ENCODE results near the gene ACTL9.
A peak's percentile ranks its signal among the peaks of the same experiment; 100 is the strongest.

Gene ACTL9

DNA sequence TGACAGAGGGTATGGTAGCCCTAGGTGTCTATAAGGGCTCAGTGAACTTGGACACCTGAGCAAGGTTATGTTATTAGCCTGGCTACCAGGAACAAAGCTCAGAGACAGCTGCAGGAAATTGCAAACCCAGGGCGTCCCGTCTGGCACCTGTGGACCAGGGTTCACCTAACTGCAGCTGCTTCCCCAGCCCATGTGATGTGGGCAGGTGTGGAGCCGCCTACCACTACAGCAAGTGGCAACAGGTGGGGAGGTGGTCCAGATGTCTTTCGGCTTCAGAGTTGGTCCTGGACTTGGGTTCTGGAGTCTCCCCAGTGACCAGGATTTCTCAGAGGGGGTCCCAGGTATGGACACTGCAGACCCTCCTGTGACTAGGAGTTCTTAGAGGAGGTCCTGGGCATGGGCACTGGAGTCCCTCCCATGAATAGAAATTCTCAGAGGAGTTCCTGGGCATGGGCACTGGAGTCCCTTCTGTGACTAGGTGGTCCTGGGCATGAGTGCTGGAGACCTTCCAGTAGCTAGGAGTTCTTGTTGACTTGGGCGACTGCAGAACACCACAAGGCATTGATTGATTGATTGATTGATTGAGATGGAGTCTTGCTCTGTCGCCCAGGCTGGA lies 25.2 kb downstream of the ACTL9 start:
- H3K9me2 ChIP-seq (replicated peaks; ENCODE audit: insufficient read depth, low read length): no peaks in the 10 kb centered on the region
- peak; percentile 48 for DNase-seq
- no peaks in the 10 kb centered on the region for H3K4me1 ChIP-seq (ENCODE audit: low read length)
- TF ChIP-seq, protein P1, sequence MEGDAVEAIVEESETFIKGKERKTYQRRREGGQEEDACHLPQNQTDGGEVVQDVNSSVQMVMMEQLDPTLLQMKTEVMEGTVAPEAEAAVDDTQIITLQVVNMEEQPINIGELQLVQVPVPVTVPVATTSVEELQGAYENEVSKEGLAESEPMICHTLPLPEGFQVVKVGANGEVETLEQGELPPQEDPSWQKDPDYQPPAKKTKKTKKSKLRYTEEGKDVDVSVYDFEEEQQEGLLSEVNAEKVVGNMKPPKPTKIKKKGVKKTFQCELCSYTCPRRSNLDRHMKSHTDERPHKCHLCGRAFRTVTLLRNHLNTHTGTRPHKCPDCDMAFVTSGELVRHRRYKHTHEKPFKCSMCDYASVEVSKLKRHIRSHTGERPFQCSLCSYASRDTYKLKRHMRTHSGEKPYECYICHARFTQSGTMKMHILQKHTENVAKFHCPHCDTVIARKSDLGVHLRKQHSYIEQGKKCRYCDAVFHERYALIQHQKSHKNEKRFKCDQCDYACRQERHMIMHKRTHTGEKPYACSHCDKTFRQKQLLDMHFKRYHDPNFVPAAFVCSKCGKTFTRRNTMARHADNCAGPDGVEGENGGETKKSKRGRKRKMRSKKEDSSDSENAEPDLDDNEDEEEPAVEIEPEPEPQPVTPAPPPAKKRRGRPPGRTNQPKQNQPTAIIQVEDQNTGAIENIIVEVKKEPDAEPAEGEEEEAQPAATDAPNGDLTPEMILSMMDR (IDR thresholded peaks at IDR 0.05; ENCODE audit: low read length): no peak
- no peak for TF ChIP-seq EZH2 (optimal IDR thresholded peaks at IDR 0.05; ENCODE audit: low read depth, low read length)
- TF ChIP-seq EZH2phosphoT487 (IDR thresholded peaks at IDR 0.05; ENCODE audit: low read length): no peak
- no peak overlapping the region for H3K4me2 ChIP-seq (ENCODE audit: low read depth, low read length)
- H3K9me3 ChIP-seq (replicated peaks; ENCODE audit: insufficient read depth, low read length): no peaks in the 10 kb centered on the region
- H2AFZ ChIP-seq (ENCODE audit: low read length): no peak overlapping the region
- H3K36me3 ChIP-seq (replicated peaks; ENCODE audit: insufficient read depth, low read length): no peaks in the 10 kb centered on the region
- no peaks in the 10 kb centered on the region for H3K79me2 ChIP-seq (ENCODE audit: low read length)
- H3F3A ChIP-seq (ENCODE audit: insufficient read depth, low read length): no peaks in the 10 kb centered on the region
- H3K4me3 ChIP-seq (ENCODE audit: low read length): no peak overlapping the region
- peaks cover 33% of the 10 kb centered on the region for H3K27me3 ChIP-seq (replicated peaks; ENCODE audit: insufficient read depth, low read length)
- no peaks in the 10 kb centered on the region for H4K20me1 ChIP-seq (ENCODE audit: insufficient read depth, low read length)
- H3K27ac ChIP-seq (ENCODE audit: low read length): no peak overlapping the region; the same call in 1 of the 2 replicates
- no peak overlapping the region for H3K9ac ChIP-seq (ENCODE audit: low read length)

DNA sequence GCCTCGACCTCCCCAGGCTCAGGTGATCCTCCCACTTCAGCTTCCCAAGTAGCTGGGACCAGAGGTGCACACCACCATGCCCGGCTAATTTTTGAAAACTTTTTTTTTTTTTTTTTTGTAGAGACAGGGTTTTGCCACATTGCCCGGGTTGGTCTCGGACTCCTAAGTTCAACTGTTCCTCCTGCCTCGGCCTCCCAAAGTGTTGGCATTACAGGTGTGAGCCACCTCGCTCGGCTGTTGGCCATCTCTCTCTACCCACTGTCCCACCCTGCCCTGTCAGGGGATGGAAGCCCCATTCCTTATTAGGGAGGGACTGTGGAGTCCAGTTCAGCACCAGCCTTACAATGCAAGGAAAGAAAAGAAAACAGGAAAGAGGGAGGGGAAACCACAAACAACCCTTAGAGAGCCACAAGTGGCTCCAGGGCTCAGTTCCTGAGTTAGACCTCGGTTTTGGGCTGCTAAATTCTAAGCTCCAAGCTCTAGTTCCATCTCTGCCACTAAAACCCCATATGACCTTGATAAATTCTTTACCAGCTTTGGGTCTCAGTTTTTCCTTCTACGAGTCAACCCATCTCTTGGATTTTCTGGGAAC lies 31.7 kb downstream of the ACTL9 start:
- DNase-seq: no peak
- Histone ChIP-seq H3K27ac (ENCODE audit: low read length) (no peak overlapping the region), H3K4me3 (ENCODE audit: low read length) (no peak overlapping the region)

DNA sequence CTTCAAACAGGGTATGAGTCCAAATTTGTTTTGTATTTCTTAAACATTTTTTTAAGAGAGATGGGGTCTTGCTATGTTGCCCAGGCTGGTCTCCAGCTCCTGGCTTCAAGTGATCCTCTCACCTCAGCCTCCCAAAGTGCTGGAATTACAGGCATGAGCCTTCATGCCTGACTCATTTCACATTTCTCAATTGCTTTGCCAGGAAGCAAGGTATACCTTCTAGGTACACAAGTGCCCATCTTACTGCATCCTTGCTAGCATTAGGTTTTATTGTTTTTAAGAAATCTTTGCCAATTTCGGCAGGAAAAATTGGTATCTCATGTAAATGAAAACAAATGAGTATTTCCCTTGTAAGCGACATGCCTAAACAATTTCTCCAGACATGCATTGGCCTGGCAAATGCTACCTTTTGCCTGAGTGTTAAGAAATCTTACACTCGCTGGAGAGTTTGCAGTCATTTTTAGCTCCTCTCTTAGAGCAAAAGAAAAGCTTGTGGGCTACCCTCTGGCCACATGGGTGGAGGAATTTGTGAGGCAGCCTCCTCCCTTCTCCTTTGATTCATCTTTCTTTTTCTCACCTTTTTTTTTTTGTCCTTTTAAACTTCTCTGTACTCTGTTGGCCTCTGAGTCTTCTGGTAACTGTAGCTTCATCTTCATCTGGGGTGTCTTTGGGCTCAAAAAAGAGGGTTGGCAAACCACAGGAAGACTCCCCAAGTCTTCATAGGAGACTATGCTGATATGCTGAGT lies 33.0 kb downstream of the ACTL9 start:
- Histone ChIP-seq H4K20me1 (ENCODE audit: insufficient read depth, low read length) (no peaks in the 10 kb centered on the region), H3F3A (ENCODE audit: insufficient read depth, low read length) (no peaks in the 10 kb centered on the region), H3K4me3 (ENCODE audit: low read length) (no peak overlapping the region), H2AFZ (ENCODE audit: low read length) (no peak overlapping the region), H3K4me2 (ENCODE audit: low read depth, low read length) (no peak overlapping the region), H3K4me1 (ENCODE audit: low read length) (no peaks in the 10 kb centered on the region), H3K36me3 (replicated peaks; ENCODE audit: insufficient read depth, low read length) (no peaks in the 10 kb centered on the region), H3K9ac (ENCODE audit: low read length) (no peak overlapping the region), H3K79me2 (ENCODE audit: low read length) (no peaks in the 10 kb centered on the region), H3K9me3 (replicated peaks; ENCODE audit: insufficient read depth, low read length) (no peaks in the 10 kb centered on the region), H3K27ac (ENCODE audit: low read length) (no peak overlapping the region), H3K27me3 (replicated peaks; ENCODE audit: insufficient read depth, low read length) (peaks cover 44% of the 10 kb centered on the region), H3K9me2 (replicated peaks; ENCODE audit: insufficient read depth, low read length) (no peaks in the 10 kb centered on the region)
- TF ChIP-seq EZH2phosphoT487 (IDR thresholded peaks at IDR 0.05; ENCODE audit: low read length) (no peak), EZH2 (optimal IDR thresholded peaks at IDR 0.05; ENCODE audit: low read depth, low read length) (no peak)
- TF ChIP-seq, protein P1 (IDR thresholded peaks at IDR 0.05; ENCODE audit: low read length): no peak
- peak; percentile 4 for DNase-seq

More for the DNA sequence above, 31.7 kb downstream of the ACTL9 start:
- no peak for TF ChIP-seq EZH2phosphoT487 (IDR thresholded peaks at IDR 0.05; ENCODE audit: low read length)
- TF ChIP-seq EZH2 (optimal IDR thresholded peaks at IDR 0.05; ENCODE audit: low read depth, low read length): no peak
- TF ChIP-seq, protein P1 (IDR thresholded peaks at IDR 0.05; ENCODE audit: low read length): no peak
- Histone ChIP-seq H4K20me1 (ENCODE audit: insufficient read depth, low read length) (no peaks in the 10 kb centered on the region), H3K36me3 (replicated peaks; ENCODE audit: insufficient read depth, low read length) (no peaks in the 10 kb centered on the region), H3K27me3 (replicated peaks; ENCODE audit: insufficient read depth, low read length) (peaks cover 40% of the 10 kb centered on the region), H3K9me3 (replicated peaks; ENCODE audit: insufficient read depth, low read length) (no peaks in the 10 kb centered on the region), H3F3A (ENCODE audit: insufficient read depth, low read length) (no peaks in the 10 kb centered on the region), H3K9ac (ENCODE audit: low read length) (no peak overlapping the region), H3K79me2 (ENCODE audit: low read length) (no peaks in the 10 kb centered on the region), H2AFZ (ENCODE audit: low read length) (no peak overlapping the region), H3K9me2 (replicated peaks; ENCODE audit: insufficient read depth, low read length) (no peaks in the 10 kb centered on the region), H3K4me1 (ENCODE audit: low read length) (no peaks in the 10 kb centered on the region), H3K4me2 (ENCODE audit: low read depth, low read length) (no peak overlapping the region)

All from MM.1S (cell line).